ENCODE data around the gene CUEDC1.

DNA sequence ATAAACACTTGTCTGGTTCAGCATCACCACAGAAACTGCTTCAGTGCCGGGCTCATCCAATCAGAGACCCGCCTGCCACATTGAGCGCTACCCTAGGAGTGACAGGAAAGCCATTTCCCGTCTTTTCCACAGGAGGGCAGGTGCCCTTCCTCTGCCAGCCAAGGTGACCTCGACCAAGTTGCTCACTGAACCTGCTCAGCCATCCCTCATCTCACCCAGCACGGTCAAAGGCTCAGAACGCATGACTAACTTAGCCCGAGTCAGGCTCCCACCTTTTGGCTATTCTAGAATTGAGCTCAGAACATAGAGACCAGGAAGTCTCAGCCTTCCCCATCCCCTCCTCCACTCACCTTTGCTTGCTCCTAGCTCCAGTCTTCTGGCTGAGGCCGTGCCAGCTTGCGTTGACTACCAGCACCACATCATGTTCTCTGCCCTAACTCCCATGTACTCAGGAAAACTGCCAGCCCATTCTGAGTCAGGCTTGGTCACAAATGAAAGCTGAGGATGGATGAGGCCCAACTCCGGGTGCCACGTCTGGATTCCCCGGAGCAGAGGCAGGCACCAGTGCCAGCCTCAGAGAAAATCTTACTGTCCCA, 121.0 kb downstream of the CUEDC1 start:
- TF ChIP-seq, protein P1, sequence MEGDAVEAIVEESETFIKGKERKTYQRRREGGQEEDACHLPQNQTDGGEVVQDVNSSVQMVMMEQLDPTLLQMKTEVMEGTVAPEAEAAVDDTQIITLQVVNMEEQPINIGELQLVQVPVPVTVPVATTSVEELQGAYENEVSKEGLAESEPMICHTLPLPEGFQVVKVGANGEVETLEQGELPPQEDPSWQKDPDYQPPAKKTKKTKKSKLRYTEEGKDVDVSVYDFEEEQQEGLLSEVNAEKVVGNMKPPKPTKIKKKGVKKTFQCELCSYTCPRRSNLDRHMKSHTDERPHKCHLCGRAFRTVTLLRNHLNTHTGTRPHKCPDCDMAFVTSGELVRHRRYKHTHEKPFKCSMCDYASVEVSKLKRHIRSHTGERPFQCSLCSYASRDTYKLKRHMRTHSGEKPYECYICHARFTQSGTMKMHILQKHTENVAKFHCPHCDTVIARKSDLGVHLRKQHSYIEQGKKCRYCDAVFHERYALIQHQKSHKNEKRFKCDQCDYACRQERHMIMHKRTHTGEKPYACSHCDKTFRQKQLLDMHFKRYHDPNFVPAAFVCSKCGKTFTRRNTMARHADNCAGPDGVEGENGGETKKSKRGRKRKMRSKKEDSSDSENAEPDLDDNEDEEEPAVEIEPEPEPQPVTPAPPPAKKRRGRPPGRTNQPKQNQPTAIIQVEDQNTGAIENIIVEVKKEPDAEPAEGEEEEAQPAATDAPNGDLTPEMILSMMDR (IDR thresholded peaks at IDR 0.05), result peak in 1 of 6 experiments; percentile 11
- no peak for TF ChIP-seq POLR2A (IDR thresholded peaks at IDR 0.05)
